Trophoblast cell (in vitro differentiated cells and primary cell): Measurements from ENCODE around the gene HIVEP1.

Experiments used
- DNase-seq, 2 donors: peaks; one replicate each; pipeline ENCODE4 v3.0.0-alpha.2; 2016
- H2AFZ ChIP-seq: 2 replicates; pipeline ENCODE4 v1.6.1; 2013; ENCODE audit warnings: low read length, moderate library complexity, mild to moderate bottlenecking; ENCODE audit not compliant: insufficient read depth, poor library complexity
- H2AK5ac ChIP-seq: 2 replicates; pipeline ENCODE4 v1.6.1; 2013; ENCODE audit warnings: mild to moderate bottlenecking, low read length
- H2BK120ac ChIP-seq: 2 replicates; pipeline ENCODE4 v1.6.1; 2013; ENCODE audit warnings: low read length, mild to moderate bottlenecking, moderate library complexity; ENCODE audit not compliant: insufficient read depth, poor library complexity
- H2BK12ac ChIP-seq: 2 replicates; pipeline ENCODE4 v1.6.1; 2013; ENCODE audit warnings: mild to moderate bottlenecking, low read length, moderate library complexity
- H2BK5ac ChIP-seq: 2 replicates; pipeline ENCODE4 v1.6.1; 2013; ENCODE audit warnings: low read length, low read depth, moderate library complexity, mild to moderate bottlenecking; ENCODE audit not compliant: poor library complexity
- H3K14ac ChIP-seq: 2 replicates; pipeline ENCODE4 v1.6.1; 2013; ENCODE audit warnings: mild to moderate bottlenecking, low read length
- H3K18ac ChIP-seq: 2 replicates; pipeline ENCODE4 v1.6.1; 2013; ENCODE audit warnings: mild to moderate bottlenecking, low read length
- H3K23ac ChIP-seq: 2 replicates; pipeline ENCODE4 v1.6.1; 2013; ENCODE audit warnings: low read length
- H3K27ac ChIP-seq: 2 replicates; pipeline ENCODE4 v1.5.1; 2013; ENCODE audit warnings: low read depth, mild to moderate bottlenecking, inconsistent platforms, low read length, moderate library complexity
- H3K27me3 ChIP-seq: 2 replicates; pipeline ENCODE4 v1.6.1; 2013; ENCODE audit warnings: inconsistent platforms, mild to moderate bottlenecking, low read length, moderate library complexity; ENCODE audit not compliant: insufficient read depth
- H3K36me3 ChIP-seq, 2 experiments: 1 replicate in 1 of 2; 2 replicates in 1 of 2; pipeline ENCODE4 v1.6.1; 2013; ENCODE audit warnings: low read length in 2 of 2, mild to moderate bottlenecking in 2 of 2, moderate library complexity in 1 of 2; ENCODE audit not compliant: insufficient read depth in 2 of 2, control insufficient read depth in 1 of 2
- H3K4ac ChIP-seq: 2 replicates; pipeline ENCODE4 v1.6.1; 2013; ENCODE audit warnings: low read depth, mild to moderate bottlenecking, low read length, moderate library complexity
- H3K4me1 ChIP-seq, 2 experiments: 1 replicate in 1 of 2; 2 replicates in 1 of 2; pipeline ENCODE4 v1.6.1; 2013; ENCODE audit warnings: low read length in 2 of 2, mild to moderate bottlenecking in 2 of 2, moderate library complexity in 1 of 2; ENCODE audit not compliant: insufficient read depth in 2 of 2, control insufficient read depth in 1 of 2
- H3K4me2 ChIP-seq: 2 replicates; pipeline ENCODE4 v1.6.1; 2013; ENCODE audit warnings: inconsistent platforms, mild to moderate bottlenecking, low read length, moderate library complexity
- H3K4me3 ChIP-seq: 2 replicates; pipeline ENCODE4 v1.5.1; 2013; ENCODE audit warnings: mild to moderate bottlenecking, low read depth, low read length, inconsistent platforms
- H3K79me1 ChIP-seq: one replicate; pipeline ENCODE4 v1.6.1; 2013; ENCODE audit warnings: low read length
- H3K79me2 ChIP-seq: 2 replicates; pipeline ENCODE4 v1.6.1; 2013; ENCODE audit warnings: low read length, mild to moderate bottlenecking; ENCODE audit not compliant: control insufficient read depth, insufficient read depth, poor library complexity
- H3K9ac ChIP-seq: 2 replicates; pipeline ENCODE4 v1.6.1; 2013; ENCODE audit warnings: mild to moderate bottlenecking, low read length
- H3K9me3 ChIP-seq: 2 replicates; pipeline ENCODE4 v1.6.1; 2013; ENCODE audit warnings: low read depth, mild to moderate bottlenecking, control low read depth, inconsistent platforms, low read length; ENCODE audit not compliant: insufficient read depth
- H4K12ac ChIP-seq: 2 replicates; pipeline ENCODE4 v1.6.1; 2013; ENCODE audit warnings: low read depth, mild to moderate bottlenecking, low read length, moderate library complexity
- H4K8ac ChIP-seq: 2 replicates; pipeline ENCODE4 v1.6.1; 2013; ENCODE audit warnings: low read depth, mild to moderate bottlenecking, low read length, moderate library complexity
- H4K91ac ChIP-seq: one replicate; pipeline ENCODE4 v1.6.1; 2013; ENCODE audit warnings: low read depth, mild to moderate bottlenecking, low read length, moderate library complexity
- WGBS: extraction: QIAGEN DNeasy Blood & Tissue Kit; methylation state at CpG from one replicate; pipeline ENCODE4 v1.1.7; 2013; ENCODE audit warnings: missing lambda C conversion rate; ENCODE audit not compliant: insufficient read length, insufficient coverage; ENCODE audit errors: extremely low coverage; 5-methylcytosine and 5-hydroxymethylcytosine counted together

The HIVEP1 gene

GRCh38 chr6:12170351-12171092 lies 158.4 kb downstream of the HIVEP1 start:
- H2BK5ac ChIP-seq: no peak overlapping the region
- no peak overlapping the region for H4K12ac ChIP-seq
- H3K4me2 ChIP-seq: no peak overlapping the region
- no peak overlapping the region for H3K9ac ChIP-seq
- no peak overlapping the region for H3K4me3 ChIP-seq
- H2AK5ac ChIP-seq: no peak overlapping the region
- H3K27me3 ChIP-seq: no peaks in the 10 kb centered on the region
- no peak overlapping the region for H2BK12ac ChIP-seq
- no peaks in the 10 kb centered on the region for H3K36me3 ChIP-seq
- H4K8ac ChIP-seq: no peak overlapping the region
- no peaks in the 10 kb centered on the region for H3K79me1 ChIP-seq
- H3K27ac ChIP-seq: no peak overlapping the region
- no peaks in the 10 kb centered on the region for H3K79me2 ChIP-seq
- no peak for DNase-seq
- H3K4ac ChIP-seq: no peak overlapping the region
- WGBS: no CpG with 5 or more reads among the region's 13 CpGs
- no peak overlapping the region for H3K14ac ChIP-seq
- no peak overlapping the region for H3K18ac ChIP-seq
- no peak overlapping the region for H3K23ac ChIP-seq
- no peak overlapping the region for H2BK120ac ChIP-seq
- H2AFZ ChIP-seq: no peak overlapping the region
- H4K91ac ChIP-seq: no peak overlapping the region
- H3K4me1 ChIP-seq: peaks cover 0 to 3% of the 10 kb centered on the region in 2 experiments
- no peaks in the 10 kb centered on the region for H3K9me3 ChIP-seq

- H3K23ac ChIP-seq: no peak overlapping the region
- no peaks in the 10 kb centered on the region for H3K79me1 ChIP-seq
- H4K12ac ChIP-seq: no peak overlapping the region
- H3K4ac ChIP-seq: no peak overlapping the region
- no peak overlapping the region for H4K91ac ChIP-seq
- no peak for DNase-seq
- H3K18ac ChIP-seq: no peak overlapping the region
- H3K4me1 ChIP-seq: peaks cover 0 to 2% of the 10 kb centered on the region in 2 experiments
- H3K4me2 ChIP-seq: no peak overlapping the region
- H3K36me3 ChIP-seq: no peaks in the 10 kb centered on the region
- H3K9me3 ChIP-seq: no peaks in the 10 kb centered on the region
- no peak overlapping the region for H3K9ac ChIP-seq
- H2AK5ac ChIP-seq: no peak overlapping the region
- no peak overlapping the region for H3K27ac ChIP-seq
- no CpG with 5 or more reads among the region's 5 CpGs for WGBS
- no peak overlapping the region for H2BK12ac ChIP-seq
- H2AFZ ChIP-seq: no peak overlapping the region
- H3K27me3 ChIP-seq: no peaks in the 10 kb centered on the region
- no peak overlapping the region for H2BK120ac ChIP-seq
- H2BK5ac ChIP-seq: no peak overlapping the region
- no peak overlapping the region for H4K8ac ChIP-seq
- no peak overlapping the region for H3K14ac ChIP-seq
- H3K79me2 ChIP-seq: no peaks in the 10 kb centered on the region
- H3K4me3 ChIP-seq: no peak overlapping the region
Measured at GRCh38 chr6:12171717-12172116, 159.6 kb downstream of the HIVEP1 start.

GRCh38 chr6:12172572-12172971 lies 160.5 kb downstream of the HIVEP1 start:
- Histone ChIP-seq H3K79me1 (no peaks in the 10 kb centered on the region), H2AK5ac (no peak overlapping the region), H3K4me2 (no peak overlapping the region), H4K12ac (no peak overlapping the region), H2BK5ac (no peak overlapping the region), H3K23ac (no peak overlapping the region), H2BK120ac (no peak overlapping the region), H3K27ac (no peak overlapping the region), H4K8ac (no peak overlapping the region), H3K14ac (no peak overlapping the region), H3K4ac (no peak overlapping the region), H3K36me3 (no peaks in the 10 kb centered on the region), H3K9me3 (no peaks in the 10 kb centered on the region), H3K18ac (no peak overlapping the region), H3K9ac (no peak overlapping the region), H2AFZ (no peak overlapping the region), H2BK12ac (no peak overlapping the region), H3K4me3 (no peak overlapping the region), H4K91ac (no peak overlapping the region), H3K27me3 (no peaks in the 10 kb centered on the region), H3K79me2 (no peaks in the 10 kb centered on the region), H3K4me1 (peaks cover 0 to 2% of the 10 kb centered on the region in 2 experiments)
- no peak for DNase-seq
- no CpG with 5 or more reads among the region's 2 CpGs for WGBS

- Histone ChIP-seq H3K4me2 (no peak overlapping the region), H3K79me1 (no peaks in the 10 kb centered on the region), H2BK120ac (no peak overlapping the region), H3K79me2 (no peaks in the 10 kb centered on the region), H4K8ac (no peak overlapping the region), H3K36me3 (no peaks in the 10 kb centered on the region), H2AFZ (no peak overlapping the region), H3K18ac (no peak overlapping the region), H4K12ac (no peak overlapping the region), H3K4me1 (peaks cover 0 to 2% of the 10 kb centered on the region in 2 experiments), H3K23ac (no peak overlapping the region), H3K14ac (no peak overlapping the region), H3K27ac (no peak overlapping the region), H3K4ac (no peak overlapping the region), H3K9ac (no peak overlapping the region), H2BK5ac (no peak overlapping the region), H2BK12ac (no peak overlapping the region), H4K91ac (no peak overlapping the region), H3K27me3 (no peaks in the 10 kb centered on the region), H3K4me3 (no peak overlapping the region), H3K9me3 (no peaks in the 10 kb centered on the region), H2AK5ac (no peak overlapping the region)
- DNase-seq: no peak
- WGBS: no CpG with 5 or more reads among the region's 5 CpGs
Measured at GRCh38 chr6:12173181-12173580, 161.1 kb downstream of the HIVEP1 start.
